A549 (cell line): Measurements from ENCODE around the gene SEMA6D. TPM values are rescaled to one million over a fixed set of nuclear protein-coding genes. Genes with fewer than 3 reads are reported as not detected.
A peak's percentile ranks its signal among the peaks of the same experiment; 100 is the strongest.

Source experiments
- ATAC-seq, 2 experiments: fragments of 200-7000 bp in 1 of 2; fragments of >200 bp in 1 of 2; cut with Nextera tagmentation in 1 of 2; cut with Tn5 transposase in 1 of 2; 3 replicates each; pipeline versions ENCODE4 v1.8.0 to v1.9.1; 2018 to 2020; ENCODE audit warnings: mild to moderate bottlenecking in 1 of 2, moderate library complexity in 1 of 2
- CTCF ChIA-PET: fragments of 300-600 bp; sonication (Branson Sonifier 250); formaldehyde crosslinking; extraction: SDS; loops from one replicate; lab custom pipeline; 2021; ENCODE audit warnings: antibody characterized with exemption, inconsistent platforms; lab: Yijun Ruan, JAX
- POLR2A ChIA-PET: fragments of 350-600 bp; formaldehyde crosslinking; extraction: SDS; loops from one replicate; lab custom pipeline; 2021; ENCODE audit warnings: antibody characterized with exemption, inconsistent platforms; lab: Yijun Ruan, JAX
- DNase-seq, 2 experiments: peaks; one replicate each; pipeline versions ENCODE4 v3.0.0 to v3.0.0-alpha.2; 2011 to 2016; ENCODE audit warnings: low read depth in 1 of 2, low spot score in 1 of 2
- FAIRE-seq: peaks from 2 replicates; lab custom pipeline; 2011; peaks lifted over from hg19 to GRCh38; lab: Jason Lieb, UNC
- H3K27ac ChIP-seq, 2 experiments: fragments of >200 bp; sonication (Bioruptor Twin); formaldehyde crosslinking; 3 replicates each; pipeline ENCODE4 v1.5.1; 2016 to 2017
- H3K4me1 ChIP-seq: fragments of >200 bp; sonication (Bioruptor Twin); formaldehyde crosslinking; 3 replicates; pipeline ENCODE4 v1.6.1; 2016
- H3K4me2 ChIP-seq: fragments of >200 bp; sonication (Bioruptor Twin); formaldehyde crosslinking; 3 replicates; pipeline ENCODE4 v1.6.1; 2016
- H3K4me3 ChIP-seq: fragments of >200 bp; sonication (Bioruptor Twin); formaldehyde crosslinking; 3 replicates; pipeline ENCODE4 v1.5.1; 2016
- H3K9me3 ChIP-seq: fragments of >200 bp; sonication (Bioruptor Twin); formaldehyde crosslinking; 3 replicates; pipeline ENCODE4 v1.6.1; 2016
- CEBPB ChIP-seq, 2 experiments: fragments of >200 bp in 1 of 2; sonication (Bioruptor Twin) in 1 of 2; formaldehyde crosslinking in 1 of 2; IDR thresholded peaks; 2 replicates each; pipeline ENCODE4 v1.6.1; 2012 to 2016
- EHF ChIP-seq: fragments of 250-450 bp; sonication (Bioruptor Pico); IDR thresholded peaks from 2 replicates; pipeline ENCODE4 v1.5.0; 2020; ENCODE audit warnings: mild to moderate bottlenecking
- EHMT2 ChIP-seq: fragments of 200-600 bp; sonication (generic); IDR thresholded peaks from 2 replicates; pipeline ENCODE4 v1.6.1; 2016; ENCODE audit warnings: antibody characterized with exemption, low read depth, mild to moderate bottlenecking, moderate library complexity
- EP300 ChIP-seq, 2 experiments: fragments of >200 bp; sonication (Bioruptor Twin); formaldehyde crosslinking; IDR thresholded peaks; 2 replicates in 1 of 2; 3 replicates in 1 of 2; pipeline ENCODE4 v1.6.1; 2016 to 2017
- ESRRA ChIP-seq: fragments of 150-350 bp; IDR thresholded peaks from 2 replicates; pipeline ENCODE4 v1.6.1; 2014; ENCODE audit warnings: mild to moderate bottlenecking, low read length, borderline replicate concordance
- FOSB ChIP-seq: fragments of 250-450 bp; sonication (Bioruptor Pico); IDR thresholded peaks from 2 replicates; pipeline ENCODE4 v1.5.0; 2020; ENCODE audit warnings: mild to moderate bottlenecking, moderate library complexity
- FOSL2 ChIP-seq, 2 experiments: fragments of 450-650 bp in 1 of 2; fragments of >200 bp in 1 of 2; sonication (Bioruptor Twin) in 1 of 2; formaldehyde crosslinking; IDR thresholded peaks; 2 replicates each; pipeline versions ENCODE4 v1.5.0 to v1.6.1; 2016 to 2020; ENCODE audit warnings: mild to moderate bottlenecking in 1 of 2, moderate library complexity in 1 of 2
- GATA3 ChIP-seq: IDR thresholded peaks from 2 replicates; pipeline ENCODE4 v1.6.1; 2012; ENCODE audit warnings: borderline replicate concordance
- HOXA7 ChIP-seq: fragments of 250-450 bp; sonication (Bioruptor Pico); IDR thresholded peaks from 2 replicates; pipeline ENCODE4 v1.5.0; 2020; ENCODE audit warnings: mild to moderate bottlenecking, moderate library complexity
- HOXB5 ChIP-seq: fragments of 250-450 bp; sonication (Bioruptor Pico); IDR thresholded peaks from 2 replicates; pipeline ENCODE4 v1.5.0; 2020; ENCODE audit warnings: mild to moderate bottlenecking, moderate library complexity
- JUNB ChIP-seq: fragments of >200 bp; sonication (Bioruptor Twin); formaldehyde crosslinking; IDR thresholded peaks from 2 replicates; pipeline ENCODE4 v1.6.1; 2016
- MYC ChIP-seq: IDR thresholded peaks from 2 replicates; pipeline ENCODE4 v1.6.1; 2012; ENCODE audit warnings: mild to moderate bottlenecking, inconsistent platforms, low read length, improper control_type of control experiment, borderline replicate concordance
- NR3C1 ChIP-seq: fragments of >200 bp; sonication (Bioruptor Twin); formaldehyde crosslinking; IDR thresholded peaks from 3 replicates; pipeline ENCODE4 v1.6.1; 2017
- RNF2 ChIP-seq: fragments of 200-600 bp; sonication (generic); IDR thresholded peaks from 2 replicates; pipeline ENCODE4 v1.6.1; 2016; ENCODE audit warnings: low read depth, mild to moderate bottlenecking, antibody characterized with exemption, moderate library complexity, borderline replicate concordance
- WGBS: methylation state at CpG from one replicate; pipeline ENCODE4 v1.1.6; 2017; ENCODE audit errors: missing lambda C conversion rate; 5-methylcytosine and 5-hydroxymethylcytosine counted together
- polyA plus RNA-seq, 4 experiments: library from polyadenylated mRNA; depleted of rRNA in 3 of 4; stranded (reverse); fragments of >200 nt; fragmentation: RNase III in 1 of 4; extraction: RNeasy Plus Mini Kit Qiagen cat#74134 plus additional on column Dnase treatment in 1 of 4; gene quantifications; 2 replicates in 3 of 4; 3 replicates in 1 of 4; pipeline ENCODE4 v1.2.3, GENCODE V29; 2011 to 2017
- TF ChIP-seq, protein P1 (sequence below): IDR thresholded peaks from 2 replicates; pipeline ENCODE4 v1.6.1; 2012
- TF ChIP-seq, protein P2 (sequence below): fragments of 150-350 bp; IDR thresholded peaks from 2 replicates; pipeline ENCODE4 v1.6.1; 2014; ENCODE audit warnings: low read depth, mild to moderate bottlenecking, low read length
- TF ChIP-seq, protein P3 (sequence below): IDR thresholded peaks from 2 replicates; pipeline ENCODE4 v1.6.1; 2012

Gene SEMA6D
- polyA plus RNA-seq, 2 of the 4 experiments (the other 2 are of a cell fraction), result not detected

DNA sequence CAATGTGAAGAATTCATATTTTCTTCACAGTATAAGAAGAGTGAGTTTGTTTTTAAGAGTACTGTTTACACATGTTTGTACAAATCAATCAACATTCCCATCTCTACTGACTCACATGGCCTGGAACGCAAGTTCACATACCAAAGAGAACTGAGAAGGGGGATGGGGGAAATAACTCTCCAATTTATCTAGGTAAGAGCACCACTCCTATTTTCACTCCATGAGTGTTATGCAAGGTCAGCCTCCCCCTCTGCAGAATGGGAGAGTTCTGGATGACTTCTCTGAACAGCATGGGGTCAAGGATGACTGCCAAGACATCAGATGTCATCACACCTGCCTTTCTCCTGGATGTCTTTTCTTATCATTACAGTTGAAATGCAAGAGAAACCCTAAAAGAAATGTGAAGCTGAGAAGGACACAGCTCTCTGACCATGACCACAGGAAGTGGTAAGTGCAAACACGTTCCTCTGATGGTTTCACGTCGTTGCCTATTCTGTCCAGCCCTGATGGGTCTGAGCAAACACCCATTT lies 95.2 kb downstream of the SEMA6D start:
- DNase-seq (peak; percentile 2 to 74), FAIRE-seq (no peak)
- H3K9me3 ChIP-seq, result no peaks in the 10 kb centered on the region
- no peak overlapping the region for H3K4me3 ChIP-seq
- 7% methylated on average over 4 of the region's 4 CpGs for WGBS
- CTCF ChIA-PET, result no interaction called here
- H3K4me1 ChIP-seq, result peaks cover 12% of the 10 kb centered on the region; the same call in 2 of the 3 replicates
- H3K27ac ChIP-seq, result no peak overlapping the region; a peak in 1 of 6 replicates
- TF ChIP-seq GATA3 (peak; percentile 85), FOSL2 (IDR thresholded peaks at IDR 0.05) (no peak), FOSL2 (CRISPR knock-in tag; IDR thresholded peaks at IDR 0.05) (peak; percentile 73), JUNB (peak; percentile 35; the same call in 1 of the 2 replicates), ESRRA (no peak), NR3C1 (no peak), CEBPB (IDR thresholded peaks at IDR 0.05) (peak in 1 of 2 experiments; percentile 65; a peak in 2 of 4 replicates)
- TF ChIP-seq, protein P1, sequence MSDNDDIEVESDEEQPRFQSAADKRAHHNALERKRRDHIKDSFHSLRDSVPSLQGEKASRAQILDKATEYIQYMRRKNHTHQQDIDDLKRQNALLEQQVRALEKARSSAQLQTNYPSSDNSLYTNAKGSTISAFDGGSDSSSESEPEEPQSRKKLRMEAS, result peak; percentile 26; the same call in 1 of the 2 replicates
- TF ChIP-seq, all 56 proteins: peak for 5
- H3K4me2 ChIP-seq, result peak overlapping the region; percentile 33
- ATAC-seq, result peak; percentile 78 to 91
- POLR2A ChIA-PET, result no interaction called here

DNA sequence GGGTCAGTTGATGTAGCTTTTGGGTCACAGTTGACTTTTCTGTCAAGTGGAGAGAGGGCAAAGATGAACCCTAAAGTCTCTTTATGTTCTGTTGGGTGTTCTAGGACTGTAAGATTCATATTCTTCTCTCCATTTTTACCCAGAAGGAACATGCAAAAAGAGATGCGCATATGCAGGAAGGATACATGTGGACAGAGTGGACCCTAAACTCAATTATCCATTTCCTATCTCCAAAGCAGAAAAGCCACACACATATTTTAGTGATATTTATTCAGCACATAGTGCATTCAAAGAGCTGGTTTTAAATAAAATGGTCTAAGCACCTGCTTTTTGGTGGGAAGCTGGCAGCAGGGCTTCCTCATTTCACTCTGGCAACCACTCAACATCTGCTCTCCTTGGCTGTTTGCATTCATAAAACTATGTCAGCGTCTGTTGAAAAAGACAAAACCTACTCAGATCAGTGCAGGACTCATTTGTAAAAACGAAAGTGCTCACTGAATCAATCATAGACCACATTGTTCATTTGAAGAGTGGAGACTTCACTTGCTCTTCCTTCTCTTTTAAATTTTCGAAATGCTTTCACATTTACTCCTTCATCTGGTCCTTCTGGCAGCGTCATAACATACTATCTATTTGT lies 96.6 kb downstream of the SEMA6D start:
- Histone ChIP-seq H3K9me3 (no peaks in the 10 kb centered on the region), H3K4me1 (peaks cover 12% of the 10 kb centered on the region; the same call in 2 of the 3 replicates), H3K27ac (no peak overlapping the region), H3K4me3 (no peak overlapping the region), H3K4me2 (no peak overlapping the region)
- POLR2A ChIA-PET, result no interaction called here
- no peak for ATAC-seq
- DNase-seq, result no peak
- TF ChIP-seq HOXB5 (CRISPR knock-in tag), result no peak
- no peak for TF ChIP-seq RNF2
- TF ChIP-seq, protein P2, sequence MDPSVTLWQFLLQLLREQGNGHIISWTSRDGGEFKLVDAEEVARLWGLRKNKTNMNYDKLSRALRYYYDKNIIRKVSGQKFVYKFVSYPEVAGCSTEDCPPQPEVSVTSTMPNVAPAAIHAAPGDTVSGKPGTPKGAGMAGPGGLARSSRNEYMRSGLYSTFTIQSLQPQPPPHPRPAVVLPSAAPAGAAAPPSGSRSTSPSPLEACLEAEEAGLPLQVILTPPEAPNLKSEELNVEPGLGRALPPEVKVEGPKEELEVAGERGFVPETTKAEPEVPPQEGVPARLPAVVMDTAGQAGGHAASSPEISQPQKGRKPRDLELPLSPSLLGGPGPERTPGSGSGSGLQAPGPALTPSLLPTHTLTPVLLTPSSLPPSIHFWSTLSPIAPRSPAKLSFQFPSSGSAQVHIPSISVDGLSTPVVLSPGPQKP, result no peak
- TF ChIP-seq FOSB (CRISPR knock-in tag), result no peak
- TF ChIP-seq EHMT2, result no peak
- TF ChIP-seq, protein P3, sequence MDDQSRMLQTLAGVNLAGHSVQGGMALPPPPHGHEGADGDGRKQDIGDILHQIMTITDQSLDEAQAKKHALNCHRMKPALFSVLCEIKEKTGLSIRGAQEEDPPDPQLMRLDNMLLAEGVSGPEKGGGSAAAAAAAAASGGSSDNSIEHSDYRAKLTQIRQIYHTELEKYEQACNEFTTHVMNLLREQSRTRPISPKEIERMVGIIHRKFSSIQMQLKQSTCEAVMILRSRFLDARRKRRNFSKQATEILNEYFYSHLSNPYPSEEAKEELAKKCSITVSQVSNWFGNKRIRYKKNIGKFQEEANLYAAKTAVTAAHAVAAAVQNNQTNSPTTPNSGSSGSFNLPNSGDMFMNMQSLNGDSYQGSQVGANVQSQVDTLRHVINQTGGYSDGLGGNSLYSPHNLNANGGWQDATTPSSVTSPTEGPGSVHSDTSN, result no peak
- no peak for TF ChIP-seq JUNB
- TF ChIP-seq EP300 (IDR thresholded peaks at IDR 0.05), result no peak
- FAIRE-seq, result no peak
- 40% methylated on average over 5 of the region's 5 CpGs for WGBS
- CTCF ChIA-PET, result no interaction called here

DNA sequence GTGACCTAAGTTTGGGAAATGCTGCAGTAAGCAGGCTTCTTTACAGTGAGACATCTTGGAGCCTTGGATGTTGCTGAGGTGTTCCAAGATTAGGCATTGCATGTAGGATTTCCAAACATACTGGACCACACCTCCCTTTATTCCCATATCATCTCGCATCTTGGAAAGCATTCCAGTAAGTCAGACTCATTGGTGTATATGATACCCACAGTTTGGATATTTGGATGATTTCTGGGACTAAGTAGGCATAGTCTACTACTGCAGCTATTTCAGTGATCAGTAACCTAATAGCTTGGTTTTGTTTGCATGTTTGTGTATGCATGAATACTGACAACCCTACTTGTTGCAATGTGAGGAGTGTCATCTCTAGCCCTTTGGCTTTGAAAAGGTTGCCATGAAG lies 97.3 kb downstream of the SEMA6D start:
- ChIA-PET POLR2A (no interaction called here), CTCF (no interaction called here)
- no peaks in the 10 kb centered on the region for H3K9me3 ChIP-seq
- FAIRE-seq, result no peak
- WGBS, result 47% methylated on average over 1 of the region's 1 CpG
- H3K4me1 ChIP-seq, result peaks cover 12% of the 10 kb centered on the region; the same call in 2 of the 3 replicates
- ATAC-seq, result no peak
- no peak overlapping the region for H3K27ac ChIP-seq
- H3K4me2 ChIP-seq, result no peak overlapping the region
- no peak overlapping the region for H3K4me3 ChIP-seq
- DNase-seq, result no peak
- TF ChIP-seq HOXA7 (CRISPR knock-in tag) (no peak), EHF (CRISPR knock-in tag) (no peak), RNF2 (no peak), HOXB5 (CRISPR knock-in tag) (no peak), FOSB (CRISPR knock-in tag) (no peak), MYC (no peak)
